ENCODE data around the gene NTN1. TPM values are rescaled to one million over a fixed set of nuclear protein-coding genes. Genes with fewer than 3 reads are reported as not detected.

The NTN1 gene
- total and polyA plus RNA-seq, 2 of the 13 experiments (the other 11 are each of a cell fraction or from before 2014, with no cell fraction given), result 0.04 to 0.05 TPM

DNA sequence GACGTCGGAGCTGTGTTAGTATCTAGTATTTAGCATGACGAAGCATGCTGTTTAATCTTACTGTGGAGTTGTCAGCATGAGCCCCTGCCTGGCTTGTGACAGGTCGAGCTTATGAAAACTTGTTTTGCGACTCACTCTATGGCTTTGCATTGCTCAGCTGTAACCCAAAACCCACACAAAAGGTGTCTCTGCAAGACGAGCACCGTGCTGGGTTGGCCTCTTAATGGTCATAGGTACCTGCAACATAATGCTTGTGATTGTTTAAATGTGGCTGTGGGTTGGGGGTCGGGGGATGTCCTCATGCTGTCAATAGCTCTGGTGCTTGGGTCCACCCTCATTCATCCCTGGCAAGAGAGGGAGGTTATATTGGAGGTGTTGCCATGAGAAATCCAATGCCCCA, 5.4 kb downstream of the NTN1 start:
- Histone ChIP-seq H3K79me2 (ENCODE audit: insufficient read depth, low read length) (no peaks in the 10 kb centered on the region), H2AFZ (ENCODE audit: low read length) (no peak overlapping the region), H3K4me1 (ENCODE audit: insufficient read depth, low read length) (no peaks in the 10 kb centered on the region), H3K36me3 (replicated peaks in 1 of 2; ENCODE audit: control insufficient read depth in 1 of 2, insufficient read depth in 2 of 2, low read length in 2 of 2) (no peaks in the 10 kb centered on the region), H3K27ac (ENCODE audit: extremely low read length, insufficient read depth, low read length) (no peak overlapping the region), H3K4me3 (replicated peaks in 1 of 3; ENCODE audit: insufficient read depth in 1 of 3, low read depth in 2 of 3, low read length in 3 of 3) (no peak overlapping the region), H3K9ac (ENCODE audit: insufficient read depth, low read depth, low read length) (no peak overlapping the region), H3K4me2 (ENCODE audit: low read depth, low read length) (no peak overlapping the region), H4K20me1 (ENCODE audit: insufficient read depth, low read length) (no peaks in the 10 kb centered on the region), H3K27me3 (ENCODE audit: control insufficient read depth in 1 of 2, insufficient read depth in 2 of 2, low read length in 2 of 2) (peaks cover 0 to 60% of the 10 kb centered on the region in 2 experiments; a peak in 4 of 5 replicates), H3K9me3 (ENCODE audit: low read length) (no peaks in the 10 kb centered on the region)
- WGBS (ENCODE audit: low lambda C conversion rate), result 28% methylated on average over 8 of the region's 8 CpGs
- DNase-seq (ENCODE audit: low spot score) (no peak), ATAC-seq (no peak), FAIRE-seq (no peak)
- intact Hi-C loops (cut with micrococcal nuclease; ENCODE audit: unreplicated experiment) (no loop called here), in situ Hi-C loops (cut with HindIII; ENCODE audit: extremely low pct_ligation_motif_present, low pct_unique_long_range_greater_than_20kb) (no loop called here)
- POLR2A ChIA-PET, result no interaction called here
- no TSS peak for BruUV-seq (replicated peaks)
- CTCF ChIA-PET (ENCODE audit: low intra/inter-chr PET ratio, low total read pairs), result no interaction called here
- TF ChIP-seq, protein P1, sequence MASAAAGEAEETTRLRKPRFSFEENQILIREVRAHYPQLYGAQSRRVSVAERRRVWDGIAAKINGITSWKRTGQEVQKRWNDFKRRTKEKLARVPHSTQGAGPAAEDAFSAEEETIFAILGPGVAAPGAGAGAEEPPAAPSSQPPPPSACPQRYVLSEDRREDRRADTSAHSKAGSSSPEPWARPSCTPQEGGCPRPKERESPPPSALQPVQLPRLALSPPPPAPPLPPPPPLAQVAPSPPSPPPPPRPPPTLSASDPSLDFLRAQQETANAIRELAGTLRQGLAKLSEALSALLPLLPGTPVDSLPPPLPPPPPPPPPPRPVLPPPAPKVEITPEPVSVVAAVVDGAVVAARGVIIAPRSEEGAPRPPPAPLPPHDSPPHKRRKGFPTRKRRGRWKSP (CRISPR knock-in tag; IDR thresholded peaks at IDR 0.05), result no peak
- TF ChIP-seq, protein P2, sequence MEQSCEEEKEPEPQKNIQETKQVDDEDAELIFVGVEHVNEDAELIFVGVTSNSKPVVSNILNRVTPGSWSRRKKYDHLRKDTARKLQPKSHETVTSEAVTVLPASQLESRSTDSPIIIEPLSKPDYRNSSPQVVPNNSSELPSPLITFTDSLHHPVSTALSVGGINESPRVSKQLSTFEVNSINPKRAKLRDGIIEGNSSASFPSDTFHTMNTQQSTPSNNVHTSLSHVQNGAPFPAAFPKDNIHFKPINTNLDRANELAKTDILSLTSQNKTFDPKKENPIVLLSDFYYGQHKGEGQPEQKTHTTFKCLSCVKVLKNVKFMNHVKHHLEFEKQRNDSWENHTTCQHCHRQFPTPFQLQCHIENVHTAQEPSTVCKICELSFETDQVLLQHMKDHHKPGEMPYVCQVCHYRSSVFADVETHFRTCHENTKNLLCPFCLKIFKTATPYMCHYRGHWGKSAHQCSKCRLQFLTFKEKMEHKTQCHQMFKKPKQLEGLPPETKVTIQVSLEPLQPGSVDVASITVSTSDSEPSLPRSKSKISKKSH (CRISPR knock-in tag; IDR thresholded peaks at IDR 0.05; ENCODE audit: borderline replicate concordance), result no peak
- TF ChIP-seq U2AF1 (optimal IDR thresholded peaks at IDR 0.05; ENCODE audit: low read depth, low read length) (no peak), ZIK1 (CRISPR knock-in tag; IDR thresholded peaks at IDR 0.05; ENCODE audit: borderline replicate concordance, low read depth) (no peak), NCOA2 (CRISPR knock-in tag; IDR thresholded peaks at IDR 0.05) (no peak), SCMH1 (CRISPR knock-in tag; IDR thresholded peaks at IDR 0.05; ENCODE audit: borderline replicate concordance) (no peak), ZNF572 (CRISPR knock-in tag; IDR thresholded peaks at IDR 0.05) (no peak), CHD4 (IDR thresholded peaks at IDR 0.05; ENCODE audit: borderline replicate concordance, low read length) (no peak), ZNF792 (CRISPR knock-in tag; IDR thresholded peaks at IDR 0.05) (no peak), MTF2 (CRISPR knock-in tag; IDR thresholded peaks at IDR 0.05; ENCODE audit: borderline replicate concordance) (no peak)
- TF ChIP-seq, protein P3, sequence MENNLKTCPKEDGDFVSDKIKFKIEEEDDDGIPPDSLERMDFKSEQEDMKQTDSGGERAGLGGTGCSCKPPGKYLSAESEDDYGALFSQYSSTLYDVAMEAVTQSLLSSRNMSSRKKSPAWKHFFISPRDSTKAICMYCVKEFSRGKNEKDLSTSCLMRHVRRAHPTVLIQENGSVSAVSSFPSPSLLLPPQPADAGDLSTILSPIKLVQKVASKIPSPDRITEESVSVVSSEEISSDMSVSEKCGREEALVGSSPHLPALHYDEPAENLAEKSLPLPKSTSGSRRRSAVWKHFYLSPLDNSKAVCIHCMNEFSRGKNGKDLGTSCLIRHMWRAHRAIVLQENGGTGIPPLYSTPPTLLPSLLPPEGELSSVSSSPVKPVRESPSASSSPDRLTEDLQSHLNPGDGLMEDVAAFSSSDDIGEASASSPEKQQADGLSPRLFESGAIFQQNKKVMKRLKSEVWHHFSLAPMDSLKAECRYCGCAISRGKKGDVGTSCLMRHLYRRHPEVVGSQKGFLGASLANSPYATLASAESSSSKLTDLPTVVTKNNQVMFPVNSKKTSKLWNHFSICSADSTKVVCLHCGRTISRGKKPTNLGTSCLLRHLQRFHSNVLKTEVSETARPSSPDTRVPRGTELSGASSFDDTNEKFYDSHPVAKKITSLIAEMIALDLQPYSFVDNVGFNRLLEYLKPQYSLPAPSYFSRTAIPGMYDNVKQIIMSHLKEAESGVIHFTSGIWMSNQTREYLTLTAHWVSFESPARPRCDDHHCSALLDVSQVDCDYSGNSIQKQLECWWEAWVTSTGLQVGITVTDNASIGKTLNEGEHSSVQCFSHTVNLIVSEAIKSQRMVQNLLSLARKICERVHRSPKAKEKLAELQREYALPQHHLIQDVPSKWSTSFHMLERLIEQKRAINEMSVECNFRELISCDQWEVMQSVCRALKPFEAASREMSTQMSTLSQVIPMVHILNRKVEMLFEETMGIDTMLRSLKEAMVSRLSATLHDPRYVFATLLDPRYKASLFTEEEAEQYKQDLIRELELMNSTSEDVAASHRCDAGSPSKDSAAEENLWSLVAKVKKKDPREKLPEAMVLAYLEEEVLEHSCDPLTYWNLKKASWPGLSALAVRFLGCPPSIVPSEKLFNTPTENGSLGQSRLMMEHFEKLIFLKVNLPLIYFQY (CRISPR knock-in tag; IDR thresholded peaks at IDR 0.05; ENCODE audit: borderline replicate concordance), result no peak
- TF ChIP-seq, protein P4, sequence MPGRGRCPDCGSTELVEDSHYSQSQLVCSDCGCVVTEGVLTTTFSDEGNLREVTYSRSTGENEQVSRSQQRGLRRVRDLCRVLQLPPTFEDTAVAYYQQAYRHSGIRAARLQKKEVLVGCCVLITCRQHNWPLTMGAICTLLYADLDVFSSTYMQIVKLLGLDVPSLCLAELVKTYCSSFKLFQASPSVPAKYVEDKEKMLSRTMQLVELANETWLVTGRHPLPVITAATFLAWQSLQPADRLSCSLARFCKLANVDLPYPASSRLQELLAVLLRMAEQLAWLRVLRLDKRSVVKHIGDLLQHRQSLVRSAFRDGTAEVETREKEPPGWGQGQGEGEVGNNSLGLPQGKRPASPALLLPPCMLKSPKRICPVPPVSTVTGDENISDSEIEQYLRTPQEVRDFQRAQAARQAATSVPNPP (CRISPR knock-in tag; IDR thresholded peaks at IDR 0.05), result no peak
- TF ChIP-seq, protein P5, sequence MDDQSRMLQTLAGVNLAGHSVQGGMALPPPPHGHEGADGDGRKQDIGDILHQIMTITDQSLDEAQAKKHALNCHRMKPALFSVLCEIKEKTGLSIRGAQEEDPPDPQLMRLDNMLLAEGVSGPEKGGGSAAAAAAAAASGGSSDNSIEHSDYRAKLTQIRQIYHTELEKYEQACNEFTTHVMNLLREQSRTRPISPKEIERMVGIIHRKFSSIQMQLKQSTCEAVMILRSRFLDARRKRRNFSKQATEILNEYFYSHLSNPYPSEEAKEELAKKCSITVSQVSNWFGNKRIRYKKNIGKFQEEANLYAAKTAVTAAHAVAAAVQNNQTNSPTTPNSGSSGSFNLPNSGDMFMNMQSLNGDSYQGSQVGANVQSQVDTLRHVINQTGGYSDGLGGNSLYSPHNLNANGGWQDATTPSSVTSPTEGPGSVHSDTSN (CRISPR knock-in tag; IDR thresholded peaks at IDR 0.05; ENCODE audit: borderline replicate concordance), result no peak
- TF ChIP-seq, protein P6, sequence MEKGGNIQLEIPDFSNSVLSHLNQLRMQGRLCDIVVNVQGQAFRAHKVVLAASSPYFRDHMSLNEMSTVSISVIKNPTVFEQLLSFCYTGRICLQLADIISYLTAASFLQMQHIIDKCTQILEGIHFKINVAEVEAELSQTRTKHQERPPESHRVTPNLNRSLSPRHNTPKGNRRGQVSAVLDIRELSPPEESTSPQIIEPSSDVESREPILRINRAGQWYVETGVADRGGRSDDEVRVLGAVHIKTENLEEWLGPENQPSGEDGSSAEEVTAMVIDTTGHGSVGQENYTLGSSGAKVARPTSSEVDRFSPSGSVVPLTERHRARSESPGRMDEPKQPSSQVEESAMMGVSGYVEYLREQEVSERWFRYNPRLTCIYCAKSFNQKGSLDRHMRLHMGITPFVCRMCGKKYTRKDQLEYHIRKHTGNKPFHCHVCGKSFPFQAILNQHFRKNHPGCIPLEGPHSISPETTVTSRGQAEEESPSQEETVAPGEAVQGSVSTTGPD (CRISPR knock-in tag; IDR thresholded peaks at IDR 0.05), result no peak

Measured in HepG2 (cell line).